GM12878 (cell line): ENCODE results near the gene PKHD1. TPM values are rescaled to one million over a fixed set of nuclear protein-coding genes. Genes with fewer than 3 reads are reported as not detected.
A peak's percentile ranks its signal among the peaks of the same experiment; 100 is the strongest.

Experiments used
- ATAC-seq: fragments of 200-7000 bp; cut with Tn5 transposase; 3 replicates; pipeline ENCODE4 v1.9.1; 2020; ENCODE audit warnings: mild to moderate bottlenecking, moderate library complexity
- BruUV-seq: library from RNA; stranded (reverse); fragments of 400-500 nt; replicated peaks from 2 replicates; lab custom pipeline; 2021; lab: Mats Ljungman, UMichigan
- CTCF ChIA-PET: fragments of 300-600 bp; sonication (Branson Sonifier 250); formaldehyde crosslinking; extraction: SDS; loops from one replicate; lab custom pipeline; 2021; ENCODE audit warnings: inconsistent platforms; lab: Yijun Ruan, JAX
- POLR2A ChIA-PET: fragments of 350-600 bp; formaldehyde crosslinking; extraction: SDS; loops from one replicate; lab custom pipeline; 2021; ENCODE audit warnings: inconsistent platforms; lab: Charles Lee
- RAD21 ChIA-PET: fragments of 300-600 bp; sonication (Branson Sonifier 250); formaldehyde crosslinking; loops from one replicate; lab custom pipeline; 2023; ENCODE audit warnings: antibody characterized with exemption; ENCODE audit not compliant: unreplicated experiment; lab: Charles Lee
- SMC1A ChIA-PET: fragments of 300-600 bp; sonication (Branson Sonifier 250); formaldehyde crosslinking; loops from one replicate; lab custom pipeline; 2023; ENCODE audit not compliant: unreplicated experiment, uncharacterized antibody; lab: Charles Lee
- DNase-seq: peaks from one replicate; pipeline ENCODE4 v3.0.0-alpha.2; 2011; ENCODE audit warnings: low read depth, low spot score
- FAIRE-seq: peaks from 3 replicates; lab custom pipeline; 2011; peaks lifted over from hg19 to GRCh38; lab: Jason Lieb, UNC
- H2AFZ ChIP-seq: 2 replicates; pipeline ENCODE4 v1.6.0; 2011; ENCODE audit warnings: low read depth, low read length, control low read depth; ENCODE audit not compliant: control insufficient read depth
- H3K27ac ChIP-seq: 2 replicates; pipeline ENCODE4 v1.5.1; 2011; ENCODE audit warnings: control low read depth; ENCODE audit not compliant: control insufficient read depth, insufficient read depth
- H3K27me3 ChIP-seq, 2 experiments: replicated peaks in 1 of 2; 2 replicates each; pipeline versions ENCODE4 v1.6.0 to v1.6.1; 2011; ENCODE audit warnings: low read length in 1 of 2; ENCODE audit not compliant: control insufficient read depth in 2 of 2, insufficient read depth in 2 of 2
- H3K36me3 ChIP-seq, 2 experiments: 2 replicates each; pipeline ENCODE4 v1.5.1; 2011; ENCODE audit warnings: low read length in 1 of 2; ENCODE audit not compliant: control insufficient read depth in 2 of 2, insufficient read depth in 2 of 2
- H3K4me1 ChIP-seq: 2 replicates; pipeline ENCODE4 v1.6.1; 2011; ENCODE audit warnings: mild to moderate bottlenecking, low read length, moderate library complexity, mixed read lengths; ENCODE audit not compliant: control insufficient read depth, insufficient read depth
- H3K4me2 ChIP-seq: 2 replicates; pipeline ENCODE4 v1.6.0; 2011; ENCODE audit warnings: control low read depth; ENCODE audit not compliant: control insufficient read depth, insufficient read depth
- H3K4me3 ChIP-seq: fragments of 200-600 bp; sonication (generic); 2 replicates; pipeline ENCODE4 v1.5.1; 2016
- H3K79me2 ChIP-seq: 2 replicates; pipeline ENCODE4 v1.6.0; 2011; ENCODE audit warnings: low read length; ENCODE audit not compliant: control insufficient read depth, insufficient read depth
- H3K9ac ChIP-seq: 2 replicates; pipeline ENCODE4 v1.8.0; 2011; ENCODE audit warnings: low read length, control low read depth, mixed read lengths; ENCODE audit not compliant: control insufficient read depth, insufficient read depth
- H3K9me3 ChIP-seq: replicated peaks from 3 replicates; pipeline ENCODE4 v1.5.1; 2011; ENCODE audit warnings: mild to moderate bottlenecking, low read length; ENCODE audit not compliant: control insufficient read depth, insufficient read depth
- H4K20me1 ChIP-seq: 2 replicates; pipeline ENCODE4 v1.6.0; 2011; ENCODE audit not compliant: control insufficient read depth, insufficient read depth
- CBFB ChIP-seq: IDR thresholded peaks from 2 replicates; pipeline ENCODE4 v1.6.1; 2016; ENCODE audit warnings: antibody characterized with exemption, low read depth
- FOXK2 ChIP-seq: fragments of 450-650 bp; IDR thresholded peaks from 2 replicates; pipeline ENCODE4 v1.6.1; 2017; ENCODE audit warnings: mild to moderate bottlenecking, moderate library complexity
- MEF2B ChIP-seq: fragments of 450-650 bp; IDR thresholded peaks from 2 replicates; pipeline ENCODE4 v1.6.1; 2018; ENCODE audit warnings: mild to moderate bottlenecking, moderate library complexity; ENCODE audit not compliant: partially characterized antibody, poor library complexity, severe bottlenecking
- NR2C2 ChIP-seq: IDR thresholded peaks from 2 replicates; pipeline ENCODE4 v1.6.1; 2011; ENCODE audit warnings: borderline replicate concordance, low read depth; ENCODE audit not compliant: control insufficient read depth, insufficient read length
- NRF1 ChIP-seq: conservative IDR thresholded peaks from 2 replicates; pipeline ENCODE4 v1.6.1; 2011; ENCODE audit warnings: mild to moderate bottlenecking, low read depth, low read length, improper control_type of control experiment
- PKNOX1 ChIP-seq: fragments of 450-650 bp; IDR thresholded peaks from 2 replicates; pipeline ENCODE4 v1.6.1; 2016; ENCODE audit warnings: mild to moderate bottlenecking
- SUZ12 ChIP-seq: fragments of 200-600 bp; sonication (generic); IDR thresholded peaks from one replicate; pipeline ENCODE4 v1.6.1; 2018; ENCODE audit warnings: antibody characterized with exemption, mild to moderate bottlenecking; ENCODE audit not compliant: unreplicated experiment
- in situ Hi-C: fragments of 300-500 bp; cut with MboI; formaldehyde crosslinking; loops from 9 replicates; pipeline ENCODE4 v1.14.3; 2018; ENCODE audit warnings: mixed read lengths
- intact Hi-C: fragments of 100-400 bp; cut with micrococcal nuclease; formaldehyde crosslinking; loops from one replicate; pipeline ENCODE4 v1.14.2; 2022; ENCODE audit not compliant: unreplicated experiment
- polyA plus RNA-seq, 11 experiments: library from polyadenylated mRNA; depleted of rRNA in 4 of 11; unstranded in 6 of 11; stranded (reverse) in 5 of 11; fragments of >200 nt; fragmentation: Nextera tagmentation in 4 of 11; fragmentation: Illumina TruSeq in 1 of 11; extraction: Ambion mirVana in 4 of 11; extraction: Trizol in 1 of 11; gene quantifications; 1 replicate in 1 of 11; 2 replicates in 10 of 11; pipeline versions ENCODE4 v1.2.1 to v1.2.3, GENCODE V29; 2011 to 2016; ENCODE audit warnings: inconsistent platforms in 2 of 11, missing spikeins in 2 of 11, low read depth in 1 of 11
- total RNA-seq, 4 experiments: library from RNA; depleted of rRNA in 3 of 4; stranded (reverse); fragments of >200 nt in 3 of 4; fragmentation: Illumina TruSeq in 1 of 4; extraction: Trizol in 1 of 4; gene quantifications; 2 replicates each; pipeline versions ENCODE4 v1.2.1 to v1.2.3, GENCODE V29; 2013 to 2021
- TF ChIP-seq, protein P1 (sequence below): fragments of 450-650 bp; IDR thresholded peaks from 2 replicates; pipeline ENCODE4 v1.6.1; 2016; ENCODE audit warnings: mild to moderate bottlenecking
- TF ChIP-seq, protein P2 (sequence below): IDR thresholded peaks from 2 replicates; pipeline ENCODE4 v1.6.1; 2012; ENCODE audit warnings: low read depth, low read length, improper control_type of control experiment
- TF ChIP-seq, protein P3 (sequence below), 3 experiments: IDR thresholded peaks in 2 of 3; conservative IDR thresholded peaks in 1 of 3; 2 replicates each; pipeline ENCODE4 v1.5.1; 2011; ENCODE audit warnings: low read depth in 3 of 3, low read length in 3 of 3, mild to moderate bottlenecking in 3 of 3, control low read depth in 2 of 3, moderate library complexity in 2 of 3, inconsistent platforms in 1 of 3, mixed read lengths in 1 of 3; ENCODE audit not compliant: control insufficient read depth in 2 of 3, insufficient read depth in 1 of 3; ENCODE audit errors: extremely low read depth in 1 of 3

Gene PKHD1
- total and polyA plus RNA-seq, 10 of the 15 experiments (the other 5 are each of a cell fraction or from before 2014, with no cell fraction given): under 0.01 to 0.90 (median 0.02) TPM; not detected in 1

DNA sequence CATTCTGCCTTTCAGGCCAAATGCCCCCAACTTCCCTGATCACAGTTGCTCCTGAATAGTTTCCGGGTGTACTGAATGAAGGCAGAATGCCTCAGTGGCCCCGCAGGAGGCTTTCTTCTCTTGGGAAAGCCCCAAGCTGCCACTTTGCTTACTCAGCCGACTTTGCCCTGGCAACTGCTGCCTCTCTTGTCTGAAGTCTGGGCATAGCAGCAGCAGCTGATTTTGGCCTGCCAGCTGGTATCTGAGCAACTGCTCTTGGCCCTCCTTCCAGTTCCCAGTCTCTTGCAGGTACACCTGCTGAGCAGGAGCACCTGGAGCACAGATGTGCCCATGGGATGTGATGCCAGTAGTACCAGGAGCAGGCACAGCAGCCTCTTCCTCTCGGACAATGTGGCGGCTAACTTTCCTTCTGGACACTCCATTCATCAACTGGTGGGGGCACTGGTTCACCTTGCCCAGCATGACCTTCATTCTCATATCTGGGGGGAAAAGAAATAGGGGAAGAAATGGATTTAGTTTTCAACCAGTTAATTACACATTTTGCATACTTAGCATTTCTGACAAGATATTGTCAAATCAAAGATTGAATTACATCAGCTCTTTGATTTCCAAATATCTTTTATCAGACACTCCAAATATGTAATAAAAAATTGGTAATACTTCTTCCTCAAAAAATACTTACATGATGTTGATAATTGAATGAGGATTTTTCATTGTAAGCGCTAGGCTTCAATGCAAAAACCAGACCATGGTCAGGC lies 468.2 kb downstream of the PKHD1 start (continued):
- TF ChIP-seq NR2C2 (no peak), CBFB (no peak), MEF2B (no peak), SUZ12 (no peak), PKNOX1 (no peak)
- TF ChIP-seq, protein P1, sequence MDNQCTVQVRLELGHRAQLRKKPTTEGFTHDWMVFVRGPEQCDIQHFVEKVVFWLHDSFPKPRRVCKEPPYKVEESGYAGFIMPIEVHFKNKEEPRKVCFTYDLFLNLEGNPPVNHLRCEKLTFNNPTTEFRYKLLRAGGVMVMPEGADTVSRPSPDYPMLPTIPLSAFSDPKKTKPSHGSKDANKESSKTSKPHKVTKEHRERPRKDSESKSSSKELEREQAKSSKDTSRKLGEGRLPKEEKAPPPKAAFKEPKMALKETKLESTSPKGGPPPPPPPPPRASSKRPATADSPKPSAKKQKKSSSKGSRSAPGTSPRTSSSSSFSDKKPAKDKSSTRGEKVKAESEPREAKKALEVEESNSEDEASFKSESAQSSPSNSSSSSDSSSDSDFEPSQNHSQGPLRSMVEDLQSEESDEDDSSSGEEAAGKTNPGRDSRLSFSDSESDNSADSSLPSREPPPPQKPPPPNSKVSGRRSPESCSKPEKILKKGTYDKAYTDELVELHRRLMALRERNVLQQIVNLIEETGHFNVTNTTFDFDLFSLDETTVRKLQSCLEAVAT: no peak
- TF ChIP-seq, protein P2, sequence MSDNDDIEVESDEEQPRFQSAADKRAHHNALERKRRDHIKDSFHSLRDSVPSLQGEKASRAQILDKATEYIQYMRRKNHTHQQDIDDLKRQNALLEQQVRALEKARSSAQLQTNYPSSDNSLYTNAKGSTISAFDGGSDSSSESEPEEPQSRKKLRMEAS: no peak

GRCh38 chr6:51618563-51618962 lies 468.9 kb downstream of the PKHD1 start:
- Histone ChIP-seq H3K4me1 (no peaks in the 10 kb centered on the region), H3K79me2 (no peaks in the 10 kb centered on the region), H3K4me3 (no peak overlapping the region), H3K9ac (no peak overlapping the region), H3K36me3 (no peaks in the 10 kb centered on the region), H4K20me1 (no peaks in the 10 kb centered on the region), H3K9me3 (no peaks in the 10 kb centered on the region), H3K4me2 (no peak overlapping the region), H3K27ac (no peak overlapping the region), H2AFZ (no peak overlapping the region), H3K27me3 (no peaks in the 10 kb centered on the region; a peak in 1 of 4 replicates)
- ChIA-PET RAD21 (no interaction called here), POLR2A (no interaction called here), CTCF (interaction anchor here (0.8 to 1.9 kb wide), 8 partner anchors 11 to 432 kb away, joined by 3 to 11 read pairs (median 4); no protein-coding TSS in a partner anchor), SMC1A (interaction anchor here (0.5 to 2.9 kb wide), 3 partner anchors 10 to 496 kb away, joined by 3 to 19 read pairs (median 3); no protein-coding TSS in a partner anchor)
- in situ Hi-C loops (no loop called here), intact Hi-C loops (no loop called here)
- DNase-seq (no peak), FAIRE-seq (no peak), ATAC-seq (peak; percentile 69)
- no TSS peak for BruUV-seq
- TF ChIP-seq FOXK2 (no peak), NRF1 (no peak)
- TF ChIP-seq, protein P3, sequence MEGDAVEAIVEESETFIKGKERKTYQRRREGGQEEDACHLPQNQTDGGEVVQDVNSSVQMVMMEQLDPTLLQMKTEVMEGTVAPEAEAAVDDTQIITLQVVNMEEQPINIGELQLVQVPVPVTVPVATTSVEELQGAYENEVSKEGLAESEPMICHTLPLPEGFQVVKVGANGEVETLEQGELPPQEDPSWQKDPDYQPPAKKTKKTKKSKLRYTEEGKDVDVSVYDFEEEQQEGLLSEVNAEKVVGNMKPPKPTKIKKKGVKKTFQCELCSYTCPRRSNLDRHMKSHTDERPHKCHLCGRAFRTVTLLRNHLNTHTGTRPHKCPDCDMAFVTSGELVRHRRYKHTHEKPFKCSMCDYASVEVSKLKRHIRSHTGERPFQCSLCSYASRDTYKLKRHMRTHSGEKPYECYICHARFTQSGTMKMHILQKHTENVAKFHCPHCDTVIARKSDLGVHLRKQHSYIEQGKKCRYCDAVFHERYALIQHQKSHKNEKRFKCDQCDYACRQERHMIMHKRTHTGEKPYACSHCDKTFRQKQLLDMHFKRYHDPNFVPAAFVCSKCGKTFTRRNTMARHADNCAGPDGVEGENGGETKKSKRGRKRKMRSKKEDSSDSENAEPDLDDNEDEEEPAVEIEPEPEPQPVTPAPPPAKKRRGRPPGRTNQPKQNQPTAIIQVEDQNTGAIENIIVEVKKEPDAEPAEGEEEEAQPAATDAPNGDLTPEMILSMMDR (IDR thresholded peaks at IDR 0.05 in 2 of 3, conservative IDR thresholded peaks at IDR 0.05 in 1 of 3; ENCODE audit: control insufficient read depth in 2 of 3, extremely low read depth in 1 of 3, insufficient read depth in 1 of 3, low read depth in 3 of 3, low read length in 3 of 3): peak in 2 of 3 experiments; percentile 24 to 32; a peak in 3 of 6 replicates
- TF ChIP-seq, all 136 proteins: peak for 1
